Left colon (tissue), 2 donors: ENCODE data around the gene LYAR. TPM values are rescaled to one million over a fixed set of nuclear protein-coding genes. Genes with fewer than 3 reads are reported as not detected.

ENCODE experiments used
- ATAC-seq: fragments of 200-7000 bp; cut with Tn5 transposase; one replicate; pipeline ENCODE4 v1.9.1; 2020; ENCODE audit warnings: mild to moderate bottlenecking, moderate library complexity
- DNase-seq, 2 donors: peaks; one replicate each; pipeline ENCODE4 v3.0.0-alpha.2; 2020
- intact Hi-C, 2 donors: fragments of 100-400 bp; cut with DNase I in 1 of 2; cut with micrococcal nuclease in 1 of 2; formaldehyde crosslinking; loops; one replicate each; pipeline versions ENCODE4 v1.11.2 to v1.14.0; 2022; cut with DNase I, micrococcal nuclease
- total RNA-seq, 2 donors: library from RNA; stranded (reverse); fragmentation: NEBNext Ultra II Directional; extraction: Animal tissue kit (Norgen Biotek cat#: 25700); gene quantifications; one replicate each; pipeline ENCODE4 v1.2.1, GENCODE V29; 2021
- donor health status: DM: no; HTN: no; CAD: no.
- donor health status: DM: yes; HTN: yes; CAD: no.

The LYAR gene
- total RNA-seq, 2 donors from 2014 or later = 5.7 to 7.1 TPM

- intact Hi-C loops = no loop called here
- ATAC-seq (no peak), DNase-seq (no peak)
Observed at GRCh38 chr4:4227510-4228355, 62.2 kb downstream of the LYAR start.

GRCh38 chr4:4226606-4227438 lies 63.1 kb downstream of the LYAR start, which contains the start of gene OTOP1:
Gene OTOP1 (minus strand): TSS chr4:4226929. CDS start chr4:4226864, 65 bp downstream.
- intact Hi-C loops = no loop called here
- DNase-seq (no peak), ATAC-seq (no peak)

- DNase-seq (no peak), ATAC-seq (no peak)
- intact Hi-C loops = no loop called here
Observed at GRCh38 chr4:4225915-4226605, 63.9 kb downstream of the LYAR start.

Other genes starting within 250 kb of the LYAR start
- not detected for gene OTOP1, start 63.2 kb downstream of the LYAR start, total RNA-seq
- 10 to 100 TPM; 20.0 to 25.7 TPM for gene TMEM128, start 41.9 kb downstream of the LYAR start, total RNA-seq
- gene ZBTB49, start 97 bp upstream of the LYAR start, total RNA-seq = 1 to 10 TPM; 3.8 to 5.5 TPM
- 1 to 10 TPM; 2.6 to 3.0 TPM for gene NSG1, start 96.9 kb upstream of the LYAR start, total RNA-seq